Right kidney (tissue), 1 donor: ENCODE data around the gene CASP7.
"Not testable (repeated sequence)": the region's sequence is repeated elsewhere in the genome, so short reads cannot be mapped to it uniquely, and the experiment has no call there.

Experiments used
- DNase-seq: peaks from one replicate; pipeline ENCODE4 v3.0.0-alpha.2; 2016

The CASP7 gene

DNA sequence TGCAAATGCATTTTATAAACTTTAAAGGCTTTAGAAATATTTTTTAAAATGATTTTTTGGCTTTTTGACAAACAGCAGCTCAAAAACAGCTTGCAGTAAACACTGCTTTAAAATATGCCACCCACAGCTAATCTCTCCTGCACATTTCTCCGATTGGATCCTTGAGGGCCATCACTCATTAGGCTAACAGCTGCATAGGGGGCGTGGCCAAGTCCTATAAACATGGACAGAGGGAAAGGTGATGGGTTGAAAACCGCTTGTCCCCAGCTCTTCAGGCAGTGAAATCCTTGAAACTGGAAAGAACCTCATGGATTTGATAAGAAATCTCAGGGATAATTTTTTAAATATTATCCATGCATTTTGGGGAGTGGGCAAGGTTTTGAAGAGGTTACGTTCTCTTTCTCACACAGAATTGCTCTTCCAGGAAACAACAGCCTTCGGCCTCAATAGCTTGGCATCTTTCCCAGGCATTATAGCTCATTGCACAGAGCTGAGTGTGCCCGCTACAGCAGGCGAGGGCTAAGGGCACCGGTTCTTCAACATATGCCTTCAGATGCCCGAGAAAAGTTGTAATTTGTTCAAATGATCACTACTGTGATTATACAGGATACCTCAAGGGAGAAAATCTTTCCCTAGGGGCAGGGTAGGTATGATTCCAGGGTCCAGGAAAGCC, 73.4 kb downstream of the CASP7 start:
- DNase-seq, result no peak

DNA sequence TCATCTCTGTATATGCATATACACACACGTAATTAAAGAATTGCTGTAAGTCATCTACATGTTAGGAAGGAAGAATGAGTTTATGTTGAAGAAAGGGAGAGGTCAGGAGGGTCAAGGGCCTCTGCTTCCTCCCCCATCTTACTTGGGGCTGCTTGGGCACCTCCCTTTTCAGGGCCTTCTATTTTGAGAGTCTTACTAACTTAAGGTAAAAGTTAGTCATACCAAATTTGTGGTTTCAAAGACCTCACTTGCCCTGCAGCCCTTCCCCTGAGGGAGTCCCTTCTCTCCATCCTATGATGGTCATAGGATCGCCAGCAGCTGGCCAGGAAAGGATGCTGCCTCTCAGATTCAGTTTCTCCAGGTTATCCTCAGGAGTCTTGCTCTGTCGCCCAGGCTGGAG, 74.4 kb downstream of the CASP7 start:
- no peak for DNase-seq

DNA sequence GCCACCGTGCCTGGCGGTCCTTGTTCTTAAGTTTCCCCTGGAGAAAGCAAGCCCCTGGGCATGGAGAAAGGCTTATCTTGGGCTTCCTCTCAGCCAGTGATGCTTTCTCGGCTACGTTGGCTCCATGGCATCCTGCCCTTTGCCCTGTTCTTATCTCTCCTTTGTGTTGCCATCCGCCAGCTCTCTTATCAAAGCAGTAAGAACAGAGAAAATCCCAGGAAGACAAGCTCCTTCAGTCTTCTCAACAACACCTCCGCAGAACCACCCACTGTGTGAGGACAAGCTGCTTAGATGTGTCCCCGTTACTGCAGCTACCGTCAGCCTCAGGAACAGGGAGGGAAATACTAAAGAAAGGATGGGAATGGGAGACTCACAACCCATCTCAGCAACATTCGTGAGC, 75.1 kb downstream of the CASP7 start:
- no peak for DNase-seq

DNA sequence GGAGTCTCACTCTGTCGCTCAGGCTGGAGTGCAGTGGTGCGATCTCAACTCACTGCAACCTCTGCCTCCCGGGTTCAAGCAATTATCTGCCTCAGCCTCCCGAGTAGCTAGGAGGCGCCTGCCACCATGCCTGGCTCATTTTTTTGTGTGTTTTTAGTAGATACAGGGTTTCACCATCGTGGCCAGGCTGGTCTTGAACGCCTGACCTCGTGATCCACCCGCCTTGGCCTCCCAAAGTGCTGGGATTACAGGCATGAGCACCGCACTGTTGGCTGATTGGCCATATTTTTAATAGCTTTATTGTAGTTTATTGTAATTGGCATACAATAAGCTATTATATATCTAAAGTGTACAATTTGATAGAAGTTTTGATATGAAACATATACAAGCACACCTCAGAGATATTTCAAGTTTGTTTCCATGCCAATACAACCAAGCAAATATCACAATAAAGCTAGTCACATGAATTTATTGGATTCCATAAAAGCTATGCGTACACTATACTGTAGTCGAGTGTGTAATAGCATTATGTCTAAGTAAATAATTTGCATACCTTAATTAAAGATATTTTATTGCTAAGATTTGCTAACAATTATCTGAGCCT, 77.3 kb downstream of the CASP7 start:
- DNase-seq, result no peak

DNA sequence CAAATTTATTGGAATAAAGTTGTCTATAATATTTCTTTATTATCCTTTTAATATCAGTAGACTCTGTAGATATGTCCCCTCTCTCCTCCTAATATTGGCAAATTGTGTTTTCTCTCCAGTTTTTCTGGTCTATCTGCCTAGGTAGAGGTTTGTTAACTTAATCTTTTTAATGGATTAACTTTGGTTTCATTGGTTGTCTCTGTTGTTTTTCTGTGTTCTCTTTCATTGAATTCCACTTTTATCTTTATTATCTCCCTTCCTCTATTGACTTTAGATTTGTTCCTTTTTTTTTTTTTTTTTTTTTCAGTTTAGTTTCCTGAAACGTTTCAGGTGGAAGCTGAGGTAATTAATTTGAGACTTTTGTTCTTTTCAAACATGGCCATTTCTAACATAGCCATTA, 82.4 kb downstream of the CASP7 start:
- DNase-seq, result no peak

DNA sequence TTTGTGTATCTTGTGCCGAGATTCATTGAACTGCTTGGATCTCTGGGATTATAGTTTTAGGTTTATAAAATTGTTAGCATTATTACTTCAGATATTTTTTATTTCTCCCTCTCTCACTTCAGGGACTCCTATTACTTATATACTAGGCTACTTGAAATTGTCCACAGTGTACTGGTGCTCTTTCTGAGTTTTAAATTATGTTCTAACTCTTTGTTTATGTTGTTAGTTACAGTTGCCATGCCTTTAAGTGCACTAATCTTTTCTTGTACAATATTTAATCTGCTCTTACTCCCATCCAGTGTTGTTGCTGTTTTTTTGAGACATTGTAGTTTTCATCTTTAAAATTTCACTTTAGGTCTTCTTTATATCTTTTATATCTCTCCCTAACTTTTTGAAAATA, 84.9 kb downstream of the CASP7 start:
- no peak for DNase-seq

DNA sequence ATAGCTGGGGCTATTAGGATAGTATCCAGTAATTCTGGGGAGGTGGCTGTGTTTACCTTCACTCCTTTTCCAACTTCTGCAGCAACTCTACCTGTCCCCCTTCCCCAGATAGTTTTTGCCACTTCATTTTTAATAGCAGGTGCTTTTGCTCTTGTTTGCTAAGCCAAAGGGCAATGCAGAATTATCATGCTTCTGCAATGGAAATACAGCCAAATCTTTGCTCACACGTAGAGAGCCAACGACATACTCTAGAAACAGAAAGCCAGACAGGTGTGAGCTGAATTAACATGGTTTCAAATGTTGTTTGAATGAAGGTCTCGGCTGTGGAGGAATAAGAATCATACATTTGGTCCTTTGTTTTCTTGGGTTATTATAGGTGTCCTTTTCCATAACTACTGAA, 86.2 kb downstream of the CASP7 start:
- DNase-seq, result no peak

DNA sequence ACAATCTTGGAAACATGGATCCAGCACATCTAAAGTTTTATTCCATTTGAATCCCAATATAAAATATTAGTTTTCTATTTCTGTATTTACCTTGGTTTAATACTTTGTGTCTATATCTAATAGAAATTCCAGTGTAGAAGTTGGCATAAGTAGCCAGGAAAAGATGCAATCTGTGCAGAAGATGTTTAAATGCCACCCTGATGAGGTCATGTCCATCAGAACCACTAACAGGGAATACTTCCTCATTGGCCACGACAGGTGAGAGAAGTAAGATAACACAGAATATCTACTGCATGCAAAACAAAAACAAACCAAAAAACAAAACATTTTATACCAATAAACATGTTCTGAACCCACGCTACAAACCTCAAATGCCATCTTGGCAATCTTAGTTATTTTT, 87.5 kb downstream of the CASP7 start:
- no peak for DNase-seq

DNA sequence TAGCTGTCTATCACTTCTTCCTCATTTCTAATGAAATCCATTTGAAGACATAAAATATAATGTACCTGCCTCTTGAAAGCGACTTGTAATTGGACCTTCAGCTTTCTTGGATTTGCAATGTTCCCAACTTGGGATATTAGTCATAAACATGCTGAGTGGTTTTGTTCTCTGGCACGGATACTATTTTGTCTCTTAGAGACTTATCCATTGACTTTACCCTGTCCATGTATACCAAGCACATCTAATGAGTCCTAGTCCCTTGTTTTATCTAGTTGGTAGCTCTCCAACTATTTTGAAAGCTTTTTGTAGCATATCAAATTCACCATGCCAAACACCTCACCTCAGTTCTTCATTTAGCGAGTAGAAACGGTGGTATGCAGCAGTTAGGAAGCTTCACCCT, 90.6 kb downstream of the CASP7 start:
- no peak for DNase-seq

DNA sequence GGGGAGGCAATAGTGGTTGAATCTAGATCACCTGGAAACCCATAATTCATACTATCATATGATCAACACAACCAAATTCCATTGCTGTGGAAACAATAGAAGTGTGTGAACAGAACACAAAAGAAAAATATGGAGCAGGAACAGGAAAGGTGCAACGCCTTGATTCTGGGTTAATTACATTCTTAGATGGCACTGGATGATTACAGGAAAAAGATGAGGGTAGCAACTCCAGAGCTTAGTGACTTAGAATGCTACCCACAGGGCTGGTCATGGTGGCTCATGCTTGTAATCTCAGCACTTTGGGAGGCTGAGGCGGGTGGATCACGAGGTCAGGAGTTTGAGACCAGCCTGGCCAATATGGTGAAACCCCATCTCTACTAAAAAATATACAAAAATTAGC, 91.4 kb downstream of the CASP7 start:
- DNase-seq, result not testable (repeated sequence)

DNA sequence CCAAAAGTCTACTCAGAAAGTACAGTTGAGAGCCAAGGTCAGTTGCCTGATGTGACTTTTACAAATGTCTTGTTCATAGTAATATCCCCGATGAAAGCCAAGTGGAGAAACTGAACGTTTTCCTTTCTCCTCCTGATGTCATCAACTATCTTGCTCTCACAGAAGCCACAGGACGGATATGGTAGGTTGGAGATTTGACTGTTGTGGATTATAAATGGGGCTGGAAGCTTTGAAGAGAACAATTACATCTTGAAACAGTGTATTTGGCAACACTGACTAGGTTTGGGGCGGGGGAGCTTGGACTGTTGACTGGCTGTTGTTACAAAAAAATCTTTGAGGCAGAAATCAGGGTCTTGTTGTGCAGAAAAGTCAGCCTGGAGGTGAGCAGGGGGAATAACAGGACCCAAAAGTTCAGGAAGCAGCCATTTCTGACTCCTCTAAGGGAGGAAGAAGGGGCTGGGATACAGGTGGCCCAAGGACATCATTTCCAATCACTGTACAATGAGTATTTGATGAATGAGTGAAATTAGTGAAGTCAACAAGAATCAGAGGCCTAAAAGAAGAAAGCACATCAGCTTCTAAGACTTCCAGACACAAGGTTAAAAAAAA, 96.1 kb downstream of the CASP7 start:
- no peak for DNase-seq

DNA sequence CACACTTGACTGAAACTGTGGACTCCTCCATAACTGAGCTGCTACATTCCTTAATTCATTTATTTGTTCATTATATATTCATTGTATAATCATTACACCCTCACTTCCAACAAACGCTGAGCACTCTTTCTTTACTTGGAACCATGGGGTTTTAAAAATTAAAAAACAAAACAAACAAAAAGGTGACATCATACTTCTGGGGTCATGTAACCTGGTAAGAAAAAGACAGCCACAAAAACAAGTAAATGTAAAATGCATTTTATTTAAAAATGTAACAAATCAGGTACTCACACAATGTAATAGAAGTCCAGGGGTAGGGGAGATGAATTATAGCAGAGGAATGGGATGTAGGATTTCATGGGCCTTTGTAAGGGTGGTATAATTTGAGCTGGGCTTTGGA, 96.8 kb downstream of the CASP7 start:
- DNase-seq, result no peak
